Cortex of kidney (tissue), 1 donor: ENCODE results near the gene TRIM27.
"Not testable (repeated sequence)": the region's sequence is repeated elsewhere in the genome, so short reads cannot be mapped to it uniquely, and the experiment has no call there.

Experiments used
- DNase-seq: peaks from one replicate; lab custom pipeline; 2025; lab: John Stamatoyannopoulos, UW

Gene TRIM27

DNA sequence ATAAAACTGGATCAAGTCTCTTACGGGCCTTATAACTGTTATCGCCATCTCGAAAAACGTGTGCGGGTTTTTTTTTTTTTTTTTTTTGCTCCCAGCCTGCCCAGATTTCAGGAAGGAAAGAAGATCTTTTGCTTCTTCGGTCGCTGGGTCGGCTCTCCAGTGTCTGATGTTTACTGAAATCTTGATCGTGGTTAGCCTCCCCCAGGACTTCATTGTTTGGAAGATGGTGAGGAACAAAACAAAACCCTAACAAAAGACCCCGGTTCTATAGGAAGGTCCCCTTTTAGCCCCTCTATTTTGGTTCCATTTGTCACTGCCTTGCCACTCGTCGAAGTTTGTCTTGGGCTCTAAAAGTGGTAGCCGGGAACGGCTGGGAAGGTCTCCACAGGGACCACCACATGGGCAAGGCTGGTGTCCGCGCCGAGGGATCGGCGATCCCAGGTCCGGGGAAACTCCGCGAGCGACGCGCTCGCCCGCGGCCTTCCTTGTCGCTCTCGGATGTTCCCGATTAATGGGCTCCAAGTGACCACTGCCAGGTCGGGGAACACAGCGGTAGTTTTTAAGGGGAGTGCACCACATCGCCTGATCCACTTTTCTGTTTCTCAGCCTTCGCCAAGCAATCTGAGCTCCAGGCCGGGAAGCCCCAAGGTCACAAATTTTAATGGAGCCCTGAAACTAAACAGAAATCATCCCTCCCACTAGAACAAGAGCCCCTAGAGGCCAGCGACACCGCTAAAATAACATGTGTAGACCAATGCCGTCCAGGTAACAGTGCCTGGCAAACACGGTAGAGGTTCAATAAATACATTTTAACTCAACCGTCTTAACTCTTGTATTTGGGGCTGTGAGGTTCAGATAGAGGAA, 27.0 kb downstream of the TRIM27 start:
- no peak for DNase-seq

DNA sequence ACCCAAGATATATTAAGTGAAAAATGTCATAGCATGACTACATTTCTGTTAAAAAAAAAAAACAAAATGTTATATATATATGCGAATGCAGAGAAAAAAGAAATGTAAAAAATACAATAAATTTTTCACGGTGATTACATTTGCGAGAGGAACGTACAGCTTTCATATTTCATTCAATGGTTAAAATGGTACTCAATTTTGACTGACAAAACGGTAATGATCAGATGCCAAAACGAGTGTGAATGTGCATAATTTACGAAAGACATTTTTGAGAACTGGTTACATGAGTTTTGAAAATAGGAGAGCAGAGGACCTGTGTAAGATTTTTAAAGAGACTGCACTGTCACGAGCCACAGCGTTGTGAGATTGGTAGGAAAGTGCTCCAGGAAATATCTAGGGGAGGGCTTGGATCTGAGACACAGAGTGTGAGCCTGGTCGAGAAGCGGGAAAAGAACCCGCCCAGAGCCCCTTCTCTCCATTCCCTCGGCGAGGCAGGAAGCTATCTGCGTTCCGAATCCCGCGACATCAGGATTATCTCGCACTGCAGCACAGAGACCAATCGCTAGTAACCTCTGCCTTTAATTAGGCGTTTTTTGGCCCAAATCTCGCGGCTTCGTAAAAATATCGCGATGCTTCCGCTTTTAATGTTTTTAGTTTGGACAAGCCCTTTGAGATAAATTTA, 28.5 kb downstream of the TRIM27 start:
- DNase-seq, result no peak

DNA sequence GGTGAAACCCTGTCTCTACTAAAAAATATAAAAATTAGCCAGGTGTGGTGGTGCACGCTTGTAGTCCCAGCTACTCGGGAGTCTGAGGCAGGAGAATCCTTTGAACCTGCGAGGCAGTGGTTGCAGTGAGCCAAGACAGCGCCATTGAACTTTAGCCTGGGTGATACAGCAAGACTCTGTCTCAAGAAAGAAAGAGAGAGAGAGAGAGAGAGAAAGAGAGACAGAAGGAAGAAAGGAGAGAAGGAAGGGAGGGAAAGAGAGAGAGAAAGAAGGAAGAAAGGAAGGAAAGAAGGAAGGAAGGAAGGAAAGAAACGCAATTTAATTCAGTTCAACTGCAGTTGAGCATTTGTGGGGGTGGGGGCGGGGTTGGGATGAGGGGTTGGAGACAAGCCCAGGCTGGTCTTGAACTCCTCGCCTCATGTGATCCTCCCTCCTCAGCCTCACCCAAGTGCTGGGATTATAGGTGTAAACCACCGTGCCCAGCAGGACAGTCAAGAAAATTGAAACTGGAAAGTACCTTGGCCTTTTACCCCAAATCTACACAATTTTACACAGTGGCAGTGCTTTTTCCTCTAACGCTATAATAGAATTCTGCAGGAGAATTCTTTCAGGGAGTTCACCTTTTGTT, 30.5 kb downstream of the TRIM27 start:
- DNase-seq, result no peak

DNA sequence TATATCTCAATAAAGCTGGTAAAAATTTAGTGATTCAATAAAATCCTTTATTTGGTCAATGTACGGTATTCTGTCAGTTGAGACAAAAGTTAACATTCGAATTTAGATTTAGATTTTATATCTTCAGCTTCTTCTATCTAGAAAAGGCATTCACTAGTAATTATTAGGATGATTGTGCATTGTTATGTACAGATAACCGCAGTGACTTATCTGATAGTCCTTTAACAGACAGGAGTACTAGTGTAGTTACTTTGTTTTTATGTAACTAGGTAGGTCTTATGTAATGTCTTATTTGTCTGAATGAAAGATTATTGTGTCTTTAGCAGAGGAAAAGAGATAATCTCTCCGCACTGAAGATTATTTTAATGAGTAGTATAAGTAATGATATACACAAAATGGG, 31.3 kb downstream of the TRIM27 start:
- no peak for DNase-seq

DNA sequence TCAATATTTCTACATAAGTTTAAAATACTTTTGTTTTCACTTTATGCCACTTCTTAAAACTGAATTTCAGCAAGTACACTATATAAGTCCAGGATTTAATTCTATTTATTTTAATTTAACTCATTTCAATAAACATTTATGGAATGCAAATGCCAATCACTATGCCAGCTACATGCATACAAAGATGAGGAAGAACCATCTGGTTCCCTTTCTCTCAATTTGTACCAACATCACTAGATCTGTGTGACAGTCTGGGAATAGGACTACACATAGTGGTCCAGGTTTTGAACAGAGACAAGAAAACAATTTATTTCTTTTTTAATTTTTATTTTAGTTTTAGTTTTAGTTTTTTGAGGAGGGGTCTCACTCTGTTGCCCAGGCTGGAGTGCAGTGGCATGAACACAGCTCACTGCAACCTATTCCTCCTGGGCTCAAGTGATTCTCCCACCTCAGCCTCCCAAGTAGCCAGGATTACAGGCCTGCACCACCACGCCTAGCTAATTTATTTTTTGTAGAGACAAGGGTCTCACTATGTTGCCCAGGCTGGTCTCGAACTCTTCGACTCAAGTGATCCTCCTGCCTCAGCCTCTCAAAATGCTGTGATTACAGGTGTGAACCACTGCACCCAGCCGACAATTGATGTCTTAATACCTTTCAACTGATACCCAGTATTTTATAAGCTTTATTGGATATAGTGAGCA, 35.8 kb downstream of the TRIM27 start:
- DNase-seq, result no peak

DNA sequence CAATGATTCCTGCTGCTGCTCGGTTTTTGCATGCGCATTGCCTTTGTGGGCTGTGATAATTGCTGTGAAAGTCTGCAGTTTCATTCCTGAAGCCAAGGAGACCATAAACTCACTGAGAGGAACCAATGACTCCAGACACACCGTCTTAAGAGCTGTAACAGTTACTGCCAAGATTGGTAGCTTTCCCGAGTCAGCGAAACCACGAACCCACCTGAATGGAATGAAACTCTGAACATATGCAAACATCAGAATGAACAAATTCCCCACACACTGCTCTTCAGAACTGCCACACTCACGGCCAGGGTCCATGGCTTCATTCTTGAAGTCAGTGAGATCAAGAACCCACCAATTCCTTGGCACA, 37.7 kb downstream of the TRIM27 start:
- DNase-seq, result no peak

DNA sequence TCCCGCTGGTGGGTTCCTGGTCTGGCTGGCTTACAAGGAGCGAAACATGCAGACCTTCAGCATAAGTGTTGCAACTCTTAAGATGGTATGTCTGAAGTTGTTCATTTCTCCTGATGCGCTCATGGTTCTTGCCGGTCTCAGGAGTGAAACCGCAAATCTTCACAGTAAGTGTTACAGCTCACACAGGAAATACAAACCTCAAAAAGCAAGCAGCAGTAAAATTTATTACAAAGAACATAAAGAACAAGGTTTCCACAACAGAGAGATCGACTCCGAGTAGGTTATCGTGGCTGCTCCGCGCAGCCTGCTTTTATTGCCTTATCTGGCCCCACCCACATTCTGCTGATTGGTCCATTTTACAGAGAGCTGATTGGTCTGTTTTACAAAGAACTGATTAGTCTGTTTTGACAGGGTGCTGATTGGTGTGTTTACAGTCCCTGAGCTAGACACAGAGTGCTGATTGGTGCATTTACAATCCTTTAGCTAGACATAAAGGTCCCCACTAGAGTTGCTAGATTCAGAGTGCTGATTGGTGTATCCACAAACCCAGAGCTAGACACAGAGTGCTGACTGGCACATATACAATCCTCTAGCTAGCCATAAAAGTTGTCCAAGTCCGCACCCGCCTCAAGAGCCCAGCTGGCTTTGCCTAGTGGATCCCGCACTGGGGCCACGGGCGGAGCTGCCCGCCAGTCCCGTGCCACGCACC, 39.2 kb downstream of the TRIM27 start:
- DNase-seq, result no peak

DNA sequence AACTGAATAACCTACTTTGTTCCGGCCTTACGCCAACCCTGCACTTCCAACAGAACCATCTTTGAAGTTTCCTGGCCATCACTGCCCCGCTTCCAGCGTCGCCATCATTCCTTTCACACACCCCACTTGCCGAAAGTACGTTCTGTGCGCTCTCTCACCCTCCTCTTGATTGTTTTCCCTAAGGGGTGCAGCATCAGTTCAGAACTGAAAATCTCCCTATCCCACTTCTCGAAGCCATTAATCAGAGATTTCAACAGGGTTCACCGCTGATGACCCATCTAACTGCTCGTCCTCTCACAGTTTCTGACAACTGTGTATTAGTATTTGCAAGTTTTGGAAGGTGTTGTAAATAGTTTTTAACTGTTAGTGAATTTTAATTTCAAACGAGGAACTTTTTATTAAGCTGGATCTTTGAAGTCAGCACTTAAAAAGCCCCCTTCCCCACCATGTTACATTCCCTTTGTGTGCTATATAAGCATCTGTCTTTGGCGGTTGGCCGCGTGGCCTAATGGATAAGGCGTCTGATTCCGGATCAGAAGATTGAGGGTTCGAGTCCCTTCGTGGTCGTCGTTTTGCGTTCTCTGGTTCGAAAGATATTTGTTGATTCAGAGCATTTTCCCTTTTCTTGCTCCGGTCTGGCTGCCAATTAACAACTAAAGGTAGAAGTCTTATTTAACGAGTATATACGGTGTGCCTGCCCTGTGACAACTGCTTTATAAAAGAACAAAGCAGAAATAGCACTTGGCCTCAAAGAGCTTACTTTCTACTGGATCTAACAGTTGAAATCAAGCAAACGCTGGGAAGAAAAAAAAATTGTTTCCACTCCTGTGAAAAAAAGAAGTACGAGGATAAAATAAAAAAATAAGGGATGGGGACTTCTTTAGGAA, 42.6 kb downstream of the TRIM27 start:
- DNase-seq, result no peak

DNA sequence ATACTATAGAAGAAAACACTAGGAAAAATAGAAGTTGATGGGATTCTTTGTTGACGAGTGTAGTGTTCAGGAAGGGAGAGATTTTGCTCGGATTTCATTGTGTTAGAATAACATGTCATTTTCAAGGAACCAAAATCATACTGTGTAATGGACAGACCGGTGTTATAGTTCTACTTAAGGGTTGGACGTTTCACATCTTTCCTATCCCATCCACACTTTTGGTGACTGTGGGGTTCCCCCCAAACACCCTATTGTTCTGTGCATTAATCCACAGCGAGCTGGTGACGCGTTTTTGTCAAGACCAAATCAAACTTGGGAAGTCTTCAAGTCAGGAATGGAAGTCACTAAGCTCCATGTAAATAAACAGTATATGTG, 43.3 kb downstream of the TRIM27 start:
- DNase-seq, result no peak

DNA sequence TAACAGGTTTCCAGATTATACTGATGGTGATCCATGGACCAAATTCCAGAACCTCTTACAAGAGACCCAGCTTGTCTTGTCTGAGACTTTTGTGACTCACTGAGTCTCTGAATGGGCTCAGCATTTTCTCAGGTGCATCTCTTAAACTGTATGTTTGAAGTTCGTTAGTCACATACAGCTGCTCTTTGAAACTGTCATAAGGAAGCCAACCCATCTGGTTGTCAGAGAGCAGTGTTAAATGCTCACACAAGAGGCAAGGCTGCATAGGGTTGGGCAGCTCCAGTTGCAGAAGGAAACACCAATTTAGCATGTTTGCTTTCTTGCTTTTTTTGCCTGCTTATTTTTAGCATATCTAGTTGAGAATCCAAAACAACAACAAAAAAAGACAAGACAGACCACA, 47.1 kb downstream of the TRIM27 start:
- DNase-seq, result no peak

DNA sequence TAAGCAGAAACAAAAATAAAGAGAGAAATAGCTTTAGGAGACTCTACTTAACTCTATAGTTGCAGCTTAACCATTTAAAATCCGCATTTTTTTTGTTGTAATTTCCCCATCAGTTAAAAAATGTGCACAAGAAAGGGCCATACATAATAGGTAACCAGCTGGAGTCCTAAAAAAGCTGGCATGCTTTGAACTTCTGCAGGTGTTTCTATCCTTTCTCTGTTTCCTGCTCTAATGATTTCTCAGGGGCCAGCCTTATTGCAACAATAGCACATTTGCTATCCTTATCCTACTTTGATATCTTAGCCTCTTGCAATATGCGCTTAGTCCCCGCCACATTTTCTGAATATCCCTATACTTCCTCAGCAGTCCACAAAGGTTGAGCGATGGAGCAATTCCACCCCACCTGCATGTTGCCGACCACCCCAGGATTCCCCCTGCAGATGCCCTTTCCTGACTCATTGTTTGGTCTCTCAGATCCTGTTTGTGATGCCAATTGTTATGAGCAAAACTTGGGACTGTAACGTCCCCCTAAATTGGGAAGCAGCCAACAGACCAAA, 48.5 kb downstream of the TRIM27 start:
- no peak for DNase-seq

DNA sequence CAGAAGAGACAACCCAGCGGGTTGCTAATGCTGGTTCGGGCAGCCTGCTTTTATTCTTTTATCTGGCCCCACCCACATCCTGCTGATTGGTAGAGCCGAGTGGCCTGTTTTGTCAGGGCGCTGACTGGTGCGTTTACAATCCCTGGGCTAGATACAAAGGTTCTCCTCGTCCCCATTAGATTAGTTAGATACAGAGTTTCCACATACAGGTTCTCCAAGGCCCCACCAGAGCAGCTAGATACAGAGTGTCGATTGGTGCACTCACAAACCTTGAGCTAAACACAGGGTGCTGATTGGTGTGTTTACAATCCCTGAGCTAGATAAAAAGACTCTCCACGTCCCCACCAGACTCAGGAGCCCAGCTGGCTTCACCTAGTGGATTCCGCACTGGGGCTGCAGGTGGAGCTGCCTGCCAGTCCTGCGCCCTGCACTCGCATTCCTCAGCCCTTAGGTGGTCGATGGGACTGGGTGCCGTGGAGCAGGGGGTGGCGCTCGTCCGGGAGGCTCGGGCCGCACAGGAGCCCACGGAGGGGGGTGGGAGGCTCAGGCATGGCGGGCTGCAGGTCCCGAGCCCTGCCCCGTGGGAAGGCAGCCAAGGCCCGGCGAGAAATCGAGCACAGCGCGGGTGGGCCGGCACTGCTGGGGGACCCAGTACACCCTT, 51.5 kb downstream of the TRIM27 start:
- DNase-seq, result not testable (repeated sequence)

DNA sequence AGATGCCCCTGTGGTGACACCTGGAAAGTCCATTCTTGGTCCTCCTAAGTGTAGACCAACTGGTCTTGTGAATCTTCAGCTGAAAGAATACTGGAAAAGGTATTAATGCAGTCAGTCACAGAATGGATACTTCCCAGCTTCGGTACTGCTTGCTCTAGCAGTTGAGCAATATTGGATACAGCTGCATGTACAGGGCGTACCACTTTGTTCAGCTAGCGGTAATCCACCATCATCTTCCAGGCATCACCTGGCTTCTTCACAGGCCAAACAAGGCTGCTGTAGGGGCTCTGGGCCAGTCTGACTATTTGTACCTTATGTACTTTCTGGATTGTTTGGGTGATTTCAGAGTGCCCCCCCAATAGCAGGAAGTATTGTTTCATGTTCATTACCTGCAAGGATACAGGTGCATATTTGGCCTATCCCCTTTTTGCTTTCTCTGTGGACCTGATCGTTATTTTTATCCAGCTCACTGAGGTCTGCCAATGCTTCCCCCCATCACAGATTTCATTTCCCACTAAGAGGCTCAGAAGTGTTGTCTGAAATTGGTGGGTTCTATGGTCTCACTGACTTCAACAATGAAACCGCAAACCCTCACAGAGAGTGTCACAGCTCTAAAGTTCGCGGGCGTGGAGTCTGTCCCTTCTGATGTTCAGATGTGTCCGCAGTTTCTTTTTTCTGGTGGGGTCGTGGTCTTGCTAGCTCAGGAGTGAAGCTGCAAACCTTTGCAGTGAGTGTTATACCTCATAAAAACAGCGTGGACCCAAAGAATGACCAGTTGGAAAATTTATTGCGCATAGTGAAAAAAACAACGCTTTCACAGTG, 52.2 kb downstream of the TRIM27 start:
- DNase-seq, result no peak

DNA sequence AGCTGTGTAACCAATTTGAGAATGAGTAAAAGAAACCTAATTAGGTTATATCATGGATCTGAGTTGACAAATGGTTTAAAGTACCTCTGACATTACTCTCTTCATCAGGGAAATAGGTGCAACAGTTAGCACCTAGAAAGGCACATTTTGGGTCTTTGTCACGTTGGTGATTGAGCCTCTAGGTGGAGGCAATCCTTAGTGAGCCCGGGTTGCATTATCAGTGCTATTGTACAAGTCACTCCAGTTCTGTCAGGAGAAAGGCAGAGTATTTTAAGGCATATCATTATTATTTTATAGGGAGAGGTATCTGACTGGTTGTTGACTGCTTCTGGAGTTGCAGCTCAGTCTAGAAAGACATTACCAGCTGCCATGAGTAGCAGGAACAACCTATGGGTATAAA, 54.9 kb downstream of the TRIM27 start:
- DNase-seq, result no peak

DNA sequence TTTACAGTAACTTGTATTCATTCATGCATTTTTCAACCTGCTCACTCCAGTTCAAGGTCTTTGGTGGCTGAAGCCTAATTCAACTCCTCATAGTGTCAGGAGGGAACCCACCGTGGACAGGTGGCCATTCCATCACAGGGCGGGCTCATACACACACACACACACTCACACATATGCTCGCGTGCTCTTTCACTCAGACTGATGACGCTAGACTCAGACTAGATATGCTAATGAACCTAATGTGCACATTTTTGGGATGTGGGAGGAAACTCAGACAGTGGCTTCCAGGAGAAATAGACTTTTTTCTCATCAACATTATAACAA, 56.7 kb downstream of the TRIM27 start:
- no peak for DNase-seq

DNA sequence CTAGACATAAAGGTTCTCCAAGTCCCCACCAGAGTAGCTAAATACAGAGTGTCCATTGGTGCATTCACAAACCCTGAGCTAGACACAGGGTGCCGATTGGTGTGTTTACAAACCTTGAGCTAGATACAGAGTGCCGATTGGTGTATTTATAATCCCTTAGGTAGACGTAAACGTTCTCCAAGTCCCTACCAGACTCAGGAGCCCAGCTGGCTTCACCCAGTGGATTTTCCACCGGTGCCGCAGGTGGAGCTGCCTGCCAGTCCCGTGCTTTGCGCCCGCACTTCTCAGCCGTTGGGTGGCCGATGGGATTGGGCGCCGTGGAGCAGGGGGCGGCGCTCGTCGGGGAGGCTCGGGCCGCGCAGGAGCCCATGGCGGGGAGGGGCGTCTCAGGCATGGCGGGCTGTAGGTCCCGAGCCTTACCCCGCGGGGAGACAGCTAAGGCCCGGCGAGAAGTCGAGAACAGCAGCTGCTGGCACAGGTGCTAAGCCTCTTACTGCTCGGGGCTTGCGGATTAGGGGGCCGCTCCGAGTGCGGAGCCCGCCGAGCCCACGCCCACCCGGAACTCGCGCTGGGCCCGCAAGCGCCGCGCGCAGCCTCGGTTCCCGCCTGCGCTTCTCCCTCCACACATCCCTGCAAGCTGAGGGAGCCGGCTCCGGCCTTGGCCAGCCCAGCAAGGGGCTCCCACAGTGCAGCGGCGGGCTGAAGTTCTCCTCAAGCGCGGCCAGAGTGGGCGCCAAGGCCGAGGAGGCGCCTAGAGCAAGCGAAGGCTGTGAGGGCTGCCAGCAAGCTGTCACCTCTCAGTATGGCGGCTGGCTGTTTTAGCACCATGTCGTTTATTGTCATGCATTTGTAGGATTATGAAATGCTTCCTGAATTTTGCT, 57.3 kb downstream of the TRIM27 start:
- peak; percentile 28 for DNase-seq

DNA sequence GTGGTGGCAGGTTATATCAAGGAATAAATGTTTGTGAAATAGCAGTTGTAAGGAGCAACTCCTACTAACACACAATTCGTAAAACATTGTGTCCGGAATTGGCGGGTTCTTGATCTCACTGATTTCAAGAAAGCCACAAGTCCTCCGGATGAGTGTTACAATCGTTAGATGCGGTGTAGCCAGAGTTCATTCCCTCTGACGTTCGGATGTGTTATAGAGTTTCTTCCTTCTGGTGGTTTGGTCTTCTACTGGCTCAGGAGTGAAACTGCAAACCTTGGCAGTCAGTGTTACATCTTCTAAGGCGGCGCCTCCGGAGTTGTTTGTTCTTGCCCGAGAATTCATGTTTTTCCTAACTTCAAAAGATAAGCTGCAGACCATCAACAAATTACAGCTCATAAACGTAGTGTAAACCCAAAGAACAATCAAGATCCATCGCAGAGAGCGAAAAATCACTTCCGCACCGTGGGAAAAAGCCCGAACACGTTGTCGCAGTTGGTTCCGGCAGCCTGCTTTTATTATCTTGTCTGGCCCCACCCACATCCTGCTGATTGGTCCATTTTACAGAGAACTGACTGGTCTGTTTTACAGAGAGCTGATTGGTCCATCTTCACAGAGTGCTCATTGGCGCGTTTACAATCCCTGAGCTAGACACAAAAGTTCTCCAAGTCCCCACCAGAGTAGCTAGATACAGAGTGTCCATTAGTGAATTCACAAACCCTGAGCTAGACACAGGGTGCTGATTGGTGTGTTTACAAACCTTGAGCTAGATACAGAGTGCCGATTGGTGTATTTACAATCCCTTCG, 58.2 kb downstream of the TRIM27 start:
- DNase-seq, result no peak
